Esophagus muscularis mucosa (tissue), 3 donors: ENCODE measurements around the gene VARS2.

Source experiments
- POLR2AphosphoS5 ChIP-seq, 2 donors: sonication (generic); formaldehyde crosslinking; IDR thresholded peaks; one replicate each; pipeline ENCODE4 v1.6.1; 2017; ENCODE audit warnings: antibody characterized with exemption in 2 of 2
- TF ChIP-seq, protein P1 (sequence below), 3 experiments: fragments of 200-600 bp in 2 of 3; fragments of 450-650 bp in 1 of 3; sonication (generic) in 2 of 3; IDR thresholded peaks; one replicate each; pipeline ENCODE4 v1.5.1; 2017 to 2019; ENCODE audit warnings: antibody characterized with exemption in 3 of 3, mild to moderate bottlenecking in 2 of 3, moderate library complexity in 1 of 3

DNA sequence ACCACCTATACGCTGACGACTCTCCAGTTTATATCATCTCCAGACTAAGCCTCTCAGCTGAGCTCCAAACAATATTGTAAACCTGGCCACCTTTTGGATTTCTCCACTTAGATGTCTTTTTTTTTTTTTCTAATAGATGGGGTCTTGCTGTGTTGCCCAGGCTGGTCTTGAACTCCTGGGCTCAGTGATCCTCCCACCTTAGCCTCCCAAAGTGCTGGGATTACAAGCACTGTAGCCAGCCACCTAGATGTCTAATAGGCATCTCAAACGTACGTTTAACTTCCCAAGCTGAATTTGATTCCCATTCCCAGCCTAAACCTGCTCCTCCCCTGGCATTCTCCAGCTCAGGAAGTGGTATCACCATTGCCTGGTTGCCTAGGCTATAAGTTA lies 24.5 kb upstream of the VARS2 start:
- TF ChIP-seq, protein P1, sequence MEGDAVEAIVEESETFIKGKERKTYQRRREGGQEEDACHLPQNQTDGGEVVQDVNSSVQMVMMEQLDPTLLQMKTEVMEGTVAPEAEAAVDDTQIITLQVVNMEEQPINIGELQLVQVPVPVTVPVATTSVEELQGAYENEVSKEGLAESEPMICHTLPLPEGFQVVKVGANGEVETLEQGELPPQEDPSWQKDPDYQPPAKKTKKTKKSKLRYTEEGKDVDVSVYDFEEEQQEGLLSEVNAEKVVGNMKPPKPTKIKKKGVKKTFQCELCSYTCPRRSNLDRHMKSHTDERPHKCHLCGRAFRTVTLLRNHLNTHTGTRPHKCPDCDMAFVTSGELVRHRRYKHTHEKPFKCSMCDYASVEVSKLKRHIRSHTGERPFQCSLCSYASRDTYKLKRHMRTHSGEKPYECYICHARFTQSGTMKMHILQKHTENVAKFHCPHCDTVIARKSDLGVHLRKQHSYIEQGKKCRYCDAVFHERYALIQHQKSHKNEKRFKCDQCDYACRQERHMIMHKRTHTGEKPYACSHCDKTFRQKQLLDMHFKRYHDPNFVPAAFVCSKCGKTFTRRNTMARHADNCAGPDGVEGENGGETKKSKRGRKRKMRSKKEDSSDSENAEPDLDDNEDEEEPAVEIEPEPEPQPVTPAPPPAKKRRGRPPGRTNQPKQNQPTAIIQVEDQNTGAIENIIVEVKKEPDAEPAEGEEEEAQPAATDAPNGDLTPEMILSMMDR (IDR thresholded peaks at IDR 0.05), result no peak
- TF ChIP-seq POLR2AphosphoS5 (IDR thresholded peaks at IDR 0.05), result no peak
